Keratinocyte (primary cell): ENCODE data around the gene CTTNBP2. TPM values are rescaled to one million over a fixed set of nuclear protein-coding genes. Genes with fewer than 3 reads are reported as not detected.

Source experiments
- DNase-seq: peaks from one replicate; pipeline ENCODE4 v3.0.0-alpha.2; 2011; ENCODE audit warnings: low read depth, missing footprints, low spot score
- FAIRE-seq: peaks from 2 replicates; lab custom pipeline; 2011; peaks lifted over from hg19 to GRCh38; lab: Jason Lieb, UNC
- H2AFZ ChIP-seq: 2 replicates; pipeline ENCODE4 v1.6.0; 2012; ENCODE audit warnings: low read length, control low read depth, inconsistent platforms; ENCODE audit not compliant: control insufficient read depth
- H3K27ac ChIP-seq: 2 replicates; pipeline ENCODE4 v1.5.1; 2011; ENCODE audit warnings: low read length; ENCODE audit not compliant: control insufficient read depth, insufficient read depth
- H3K27me3 ChIP-seq: 3 replicates; pipeline ENCODE4 v1.6.0; 2011; ENCODE audit warnings: low read length; ENCODE audit not compliant: control insufficient read depth, insufficient read depth; ENCODE audit errors: extremely low read depth
- H3K36me3 ChIP-seq, 2 experiments: 2 replicates in 1 of 2; 3 replicates in 1 of 2; pipeline ENCODE4 v1.5.1; 2011; ENCODE audit warnings: low read length in 2 of 2, mild to moderate bottlenecking in 1 of 2; ENCODE audit not compliant: control insufficient read depth in 2 of 2, insufficient read depth in 2 of 2; ENCODE audit errors: extremely low read depth in 1 of 2
- H3K4me1 ChIP-seq: 3 replicates; pipeline ENCODE4 v1.5.1; 2011; ENCODE audit warnings: low read length; ENCODE audit not compliant: control insufficient read depth, insufficient read depth; ENCODE audit errors: extremely low read depth
- H3K4me2 ChIP-seq: 3 replicates; pipeline ENCODE4 v1.6.0; 2011; ENCODE audit warnings: low read depth, low read length; ENCODE audit not compliant: control insufficient read depth, insufficient read depth; ENCODE audit errors: extremely low read depth
- H3K4me3 ChIP-seq, 3 experiments: fragments of 200-600 bp in 1 of 3; sonication (generic) in 1 of 3; 2 replicates in 2 of 3; 3 replicates in 1 of 3; pipeline ENCODE4 v1.5.1; 2011 to 2016; ENCODE audit warnings: low read length in 3 of 3, mild to moderate bottlenecking in 3 of 3, control low read depth in 2 of 3, inconsistent platforms in 1 of 3, low read depth in 1 of 3, mixed read lengths in 1 of 3, mixed run types in 1 of 3, moderate library complexity in 1 of 3; ENCODE audit not compliant: control insufficient read depth in 2 of 3, insufficient read depth in 2 of 3; ENCODE audit errors: extremely low read depth in 1 of 3
- H3K79me2 ChIP-seq: 2 replicates; pipeline ENCODE4 v1.6.0; 2012; ENCODE audit warnings: low read length; ENCODE audit not compliant: control insufficient read depth, insufficient read depth
- H3K9ac ChIP-seq: 3 replicates; pipeline ENCODE4 v1.6.0; 2011; ENCODE audit warnings: low read length; ENCODE audit not compliant: control insufficient read depth, insufficient read depth; ENCODE audit errors: extremely low read depth
- H3K9me1 ChIP-seq: 3 replicates; pipeline ENCODE4 v1.6.0; 2011; ENCODE audit warnings: low read length; ENCODE audit not compliant: control insufficient read depth, insufficient read depth; ENCODE audit errors: extremely low read depth
- H3K9me3 ChIP-seq: 2 replicates; pipeline ENCODE4 v1.5.1; 2012; ENCODE audit warnings: low read depth, low read length; ENCODE audit not compliant: control insufficient read depth
- H4K20me1 ChIP-seq: 3 replicates; pipeline ENCODE4 v1.6.0; 2011; ENCODE audit warnings: low read length; ENCODE audit not compliant: control insufficient read depth, insufficient read depth; ENCODE audit errors: extremely low read depth
- CTCF ChIP-seq, 3 experiments: IDR thresholded peaks in 1 of 3; conservative IDR thresholded peaks in 1 of 3; optimal IDR thresholded peaks in 1 of 3; 2 replicates in 2 of 3; 3 replicates in 1 of 3; pipeline versions ENCODE3 to v1.5.1; 2011; ENCODE audit warnings: low read length in 3 of 3, mild to moderate bottlenecking in 3 of 3, moderate library complexity in 2 of 3, control low read depth in 1 of 3, inconsistent platforms in 1 of 3; ENCODE audit not compliant: insufficient read depth in 2 of 3; ENCODE audit errors: extremely low read depth in 1 of 3
- EZH2 ChIP-seq: IDR thresholded peaks from one replicate; pipeline ENCODE4 v1.6.1; 2012; ENCODE audit warnings: inconsistent platforms, mild to moderate bottlenecking, low read length, moderate library complexity
- dilution Hi-C: fragments of 300-500 bp; cut with MboI; formaldehyde crosslinking; loops from one replicate; pipeline ENCODE4 v1.7.0; 2020; ENCODE audit warnings: low sequenced_read_pairs; ENCODE audit not compliant: extremely low pct_ligation_motif_present
- polyA plus RNA-seq, 5 experiments: library from polyadenylated mRNA; depleted of rRNA in 3 of 5; stranded (reverse) in 3 of 5; stranded (forward) in 1 of 5; unstranded in 1 of 5; fragments of >200 nt; gene quantifications; 1 replicate in 1 of 5; 2 replicates in 3 of 5; 3 replicates in 1 of 5; pipeline versions ENCODE4 v1.2.1 to v1.2.3, GENCODE V29; 2011 to 2012; ENCODE audit warnings: missing spikeins in 2 of 5, low read depth in 1 of 5, low replicate concordance in 1 of 5

CTTNBP2 gene
- polyA plus RNA-seq, 1 donor (not counting 4 experiments of a cell fraction or from before 2014, with no cell fraction given) = 0.55 TPM

- Histone ChIP-seq H3K9me1 (no peaks in the 10 kb centered on the region), H3K9me3 (no peaks in the 10 kb centered on the region), H4K20me1 (no peaks in the 10 kb centered on the region), H3K4me3 (no peak overlapping the region), H3K4me1 (peaks cover 2% of the 10 kb centered on the region), H3K27me3 (no peaks in the 10 kb centered on the region), H3K27ac (no peak overlapping the region), H3K4me2 (no peak overlapping the region), H2AFZ (no peak overlapping the region), H3K9ac (no peak overlapping the region), H3K79me2 (no peaks in the 10 kb centered on the region), H3K36me3 (no peaks in the 10 kb centered on the region)
- TF ChIP-seq CTCF (optimal IDR thresholded peaks at IDR 0.05 in 1 of 3, IDR thresholded peaks at IDR 0.05 in 1 of 3, conservative IDR thresholded peaks at IDR 0.05 in 1 of 3; ENCODE audit: extremely low read depth in 1 of 3, insufficient read depth in 2 of 3, low read length in 3 of 3) = no peak
- FAIRE-seq (no peak), DNase-seq (no peak)
- dilution Hi-C loops = no loop called here
Observed at GRCh38 chr7:117790731-117791130, 82.5 kb downstream of the CTTNBP2 start.

- DNase-seq = no peak
- Histone ChIP-seq H4K20me1 (no peaks in the 10 kb centered on the region), H3K27ac (no peak overlapping the region), H3K27me3 (no peaks in the 10 kb centered on the region), H3K79me2 (no peaks in the 10 kb centered on the region), H2AFZ (no peak overlapping the region), H3K36me3 (no peaks in the 10 kb centered on the region), H3K4me3 (no peak overlapping the region), H3K4me2 (no peak overlapping the region), H3K4me1 (peaks cover 2% of the 10 kb centered on the region), H3K9me1 (no peaks in the 10 kb centered on the region), H3K9ac (no peak overlapping the region), H3K9me3 (no peaks in the 10 kb centered on the region)
- dilution Hi-C loops = no loop called here
- TF ChIP-seq EZH2 = no peak
- TF ChIP-seq CTCF (optimal IDR thresholded peaks at IDR 0.05 in 1 of 3, IDR thresholded peaks at IDR 0.05 in 1 of 3, conservative IDR thresholded peaks at IDR 0.05 in 1 of 3; ENCODE audit: extremely low read depth in 1 of 3, insufficient read depth in 2 of 3, low read length in 3 of 3) = no peak
- FAIRE-seq = no peak
Observed at GRCh38 chr7:117790251-117790650, 83.0 kb downstream of the CTTNBP2 start.
